Measurements from ENCODE around the gene CDK5RAP1.

- TF ChIP-seq CTCF (IDR thresholded peaks at IDR 0.05; ENCODE audit: low read depth, low read length) (no peak), EZH2phosphoT487 (IDR thresholded peaks at IDR 0.05; ENCODE audit: low read depth) (no peak)
Measured at GRCh38 chr20:33349493-33349892, 51.8 kb downstream of the CDK5RAP1 start.

All from OCI-LY3 (cell line).